Trophoblast cell (in vitro differentiated cells and primary cell): ENCODE measurements around the gene FBRSL1.

ENCODE experiments used
- DNase-seq, 2 donors: peaks; one replicate each; pipeline ENCODE4 v3.0.0-alpha.2; 2016
- H2AFZ ChIP-seq: 2 replicates; pipeline ENCODE4 v1.6.1; 2013; ENCODE audit warnings: low read length, moderate library complexity, mild to moderate bottlenecking; ENCODE audit not compliant: insufficient read depth, poor library complexity
- H2AK5ac ChIP-seq: 2 replicates; pipeline ENCODE4 v1.6.1; 2013; ENCODE audit warnings: mild to moderate bottlenecking, low read length
- H2BK120ac ChIP-seq: 2 replicates; pipeline ENCODE4 v1.6.1; 2013; ENCODE audit warnings: low read length, mild to moderate bottlenecking, moderate library complexity; ENCODE audit not compliant: insufficient read depth, poor library complexity
- H2BK12ac ChIP-seq: 2 replicates; pipeline ENCODE4 v1.6.1; 2013; ENCODE audit warnings: mild to moderate bottlenecking, low read length, moderate library complexity
- H2BK5ac ChIP-seq: 2 replicates; pipeline ENCODE4 v1.6.1; 2013; ENCODE audit warnings: low read length, low read depth, moderate library complexity, mild to moderate bottlenecking; ENCODE audit not compliant: poor library complexity
- H3K14ac ChIP-seq: 2 replicates; pipeline ENCODE4 v1.6.1; 2013; ENCODE audit warnings: mild to moderate bottlenecking, low read length
- H3K18ac ChIP-seq: 2 replicates; pipeline ENCODE4 v1.6.1; 2013; ENCODE audit warnings: mild to moderate bottlenecking, low read length
- H3K23ac ChIP-seq: 2 replicates; pipeline ENCODE4 v1.6.1; 2013; ENCODE audit warnings: low read length
- H3K27ac ChIP-seq: 2 replicates; pipeline ENCODE4 v1.5.1; 2013; ENCODE audit warnings: low read depth, mild to moderate bottlenecking, inconsistent platforms, low read length, moderate library complexity
- H3K27me3 ChIP-seq: 2 replicates; pipeline ENCODE4 v1.6.1; 2013; ENCODE audit warnings: inconsistent platforms, mild to moderate bottlenecking, low read length, moderate library complexity; ENCODE audit not compliant: insufficient read depth
- H3K36me3 ChIP-seq, 2 experiments: 1 replicate in 1 of 2; 2 replicates in 1 of 2; pipeline ENCODE4 v1.6.1; 2013; ENCODE audit warnings: low read length in 2 of 2, mild to moderate bottlenecking in 2 of 2, moderate library complexity in 1 of 2; ENCODE audit not compliant: insufficient read depth in 2 of 2, control insufficient read depth in 1 of 2
- H3K4ac ChIP-seq: 2 replicates; pipeline ENCODE4 v1.6.1; 2013; ENCODE audit warnings: low read depth, mild to moderate bottlenecking, low read length, moderate library complexity
- H3K4me1 ChIP-seq, 2 experiments: 1 replicate in 1 of 2; 2 replicates in 1 of 2; pipeline ENCODE4 v1.6.1; 2013; ENCODE audit warnings: low read length in 2 of 2, mild to moderate bottlenecking in 2 of 2, moderate library complexity in 1 of 2; ENCODE audit not compliant: insufficient read depth in 2 of 2, control insufficient read depth in 1 of 2
- H3K4me2 ChIP-seq: 2 replicates; pipeline ENCODE4 v1.6.1; 2013; ENCODE audit warnings: inconsistent platforms, mild to moderate bottlenecking, low read length, moderate library complexity
- H3K4me3 ChIP-seq: 2 replicates; pipeline ENCODE4 v1.5.1; 2013; ENCODE audit warnings: mild to moderate bottlenecking, low read depth, low read length, inconsistent platforms
- H3K79me1 ChIP-seq: one replicate; pipeline ENCODE4 v1.6.1; 2013; ENCODE audit warnings: low read length
- H3K79me2 ChIP-seq: 2 replicates; pipeline ENCODE4 v1.6.1; 2013; ENCODE audit warnings: low read length, mild to moderate bottlenecking; ENCODE audit not compliant: control insufficient read depth, insufficient read depth, poor library complexity
- H3K9ac ChIP-seq: 2 replicates; pipeline ENCODE4 v1.6.1; 2013; ENCODE audit warnings: mild to moderate bottlenecking, low read length
- H3K9me3 ChIP-seq: 2 replicates; pipeline ENCODE4 v1.6.1; 2013; ENCODE audit warnings: low read depth, mild to moderate bottlenecking, control low read depth, inconsistent platforms, low read length; ENCODE audit not compliant: insufficient read depth
- H4K12ac ChIP-seq: 2 replicates; pipeline ENCODE4 v1.6.1; 2013; ENCODE audit warnings: low read depth, mild to moderate bottlenecking, low read length, moderate library complexity
- H4K8ac ChIP-seq: 2 replicates; pipeline ENCODE4 v1.6.1; 2013; ENCODE audit warnings: low read depth, mild to moderate bottlenecking, low read length, moderate library complexity
- H4K91ac ChIP-seq: one replicate; pipeline ENCODE4 v1.6.1; 2013; ENCODE audit warnings: low read depth, mild to moderate bottlenecking, low read length, moderate library complexity
- WGBS: extraction: QIAGEN DNeasy Blood & Tissue Kit; methylation state at CpG from one replicate; pipeline ENCODE4 v1.1.7; 2013; ENCODE audit warnings: missing lambda C conversion rate; ENCODE audit not compliant: insufficient read length, insufficient coverage; ENCODE audit errors: extremely low coverage; 5-methylcytosine and 5-hydroxymethylcytosine counted together

Gene FBRSL1

DNA sequence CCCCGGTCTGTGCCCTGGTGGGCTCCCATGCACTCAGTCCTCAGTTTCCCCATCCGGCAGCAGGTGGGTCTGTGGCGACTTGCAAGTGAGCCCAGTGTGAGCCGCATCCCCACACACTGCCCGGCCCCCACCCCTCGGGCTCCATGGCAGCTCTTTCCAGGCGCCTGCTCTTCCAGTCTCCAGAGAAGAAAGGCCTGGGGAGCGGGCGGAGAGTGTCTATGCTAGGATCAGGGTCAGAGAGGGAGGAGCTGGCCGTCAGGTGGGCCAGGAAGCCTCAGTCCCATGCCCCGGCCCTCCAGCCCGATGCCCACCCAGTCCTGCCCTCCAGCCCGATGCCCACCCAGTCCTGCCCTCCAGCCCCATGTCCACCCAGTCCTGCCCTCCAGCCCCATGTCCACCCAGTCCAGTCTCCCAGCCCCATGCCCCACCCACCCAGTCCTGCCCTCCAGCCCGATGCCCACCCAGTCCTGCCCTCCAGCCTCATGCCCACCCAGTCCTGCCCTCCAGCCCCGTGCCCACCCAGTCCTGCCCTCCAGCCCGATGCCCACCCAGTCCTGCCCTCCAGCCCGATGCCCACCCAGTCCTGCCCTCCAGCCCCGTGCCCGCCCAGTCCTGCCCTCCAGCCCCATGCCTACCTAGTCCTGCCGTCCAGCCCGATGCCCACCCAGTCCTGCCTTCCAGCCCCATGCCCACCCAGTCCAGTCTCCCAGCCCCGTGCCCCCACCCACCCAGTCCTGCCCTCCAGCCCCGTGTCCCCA is 49.2 kb downstream of the FBRSL1 start:
- H2BK12ac ChIP-seq = no peak overlapping the region
- H4K91ac ChIP-seq = no peak overlapping the region
- H2AK5ac ChIP-seq = no peak overlapping the region
- no peak overlapping the region for H3K4me2 ChIP-seq
- H3K27ac ChIP-seq = no peak overlapping the region
- H4K8ac ChIP-seq = no peak overlapping the region
- H3K4me1 ChIP-seq = no peaks in the 10 kb centered on the region
- peaks cover 21% of the 10 kb centered on the region for H3K9me3 ChIP-seq
- no peaks in the 10 kb centered on the region for H3K79me2 ChIP-seq
- no peak overlapping the region for H3K18ac ChIP-seq
- no peak overlapping the region for H2AFZ ChIP-seq
- H3K4me3 ChIP-seq = no peak overlapping the region
- H3K27me3 ChIP-seq = no peaks in the 10 kb centered on the region
- no peak overlapping the region for H2BK5ac ChIP-seq
- H3K9ac ChIP-seq = no peak overlapping the region
- no peak overlapping the region for H3K4ac ChIP-seq
- H3K36me3 ChIP-seq = no peaks in the 10 kb centered on the region
- no CpG with 5 or more reads among the region's 23 CpGs for WGBS
- no peak for DNase-seq
- H4K12ac ChIP-seq = no peak overlapping the region
- no peaks in the 10 kb centered on the region for H3K79me1 ChIP-seq
- no peak overlapping the region for H3K14ac ChIP-seq
- H3K23ac ChIP-seq = no peak overlapping the region
- H2BK120ac ChIP-seq = no peak overlapping the region

DNA sequence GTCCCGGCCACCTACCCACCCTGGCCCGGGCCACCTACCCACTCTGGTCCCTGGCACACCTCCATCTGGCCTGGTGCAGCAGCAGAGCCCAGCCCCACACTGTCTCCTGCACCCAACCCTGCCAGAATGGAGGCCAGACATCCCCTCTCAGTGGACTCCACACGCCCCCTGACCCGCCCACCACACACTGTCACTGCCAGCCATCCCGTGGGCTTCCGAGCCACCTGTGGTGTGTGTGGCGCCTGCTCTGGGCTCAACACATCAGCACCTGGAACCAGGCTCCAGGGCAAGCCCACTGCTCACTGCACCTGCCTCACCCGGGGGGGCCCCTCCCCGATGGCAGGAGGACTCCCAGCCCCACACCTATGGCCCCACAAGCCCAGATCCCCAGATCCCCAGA is 50.5 kb downstream of the FBRSL1 start:
- Histone ChIP-seq H3K18ac (no peak overlapping the region), H3K4me3 (no peak overlapping the region), H3K4ac (no peak overlapping the region), H2AFZ (no peak overlapping the region), H3K9ac (no peak overlapping the region), H3K4me1 (no peaks in the 10 kb centered on the region), H3K9me3 (peaks cover 17% of the 10 kb centered on the region), H4K91ac (no peak overlapping the region), H2BK120ac (no peak overlapping the region), H3K4me2 (no peak overlapping the region), H4K12ac (no peak overlapping the region), H3K14ac (no peak overlapping the region), H3K27me3 (no peaks in the 10 kb centered on the region), H3K79me2 (no peaks in the 10 kb centered on the region), H3K79me1 (no peaks in the 10 kb centered on the region), H2BK12ac (no peak overlapping the region), H3K23ac (no peak overlapping the region), H3K36me3 (no peaks in the 10 kb centered on the region), H2AK5ac (no peak overlapping the region), H3K27ac (no peak overlapping the region), H2BK5ac (no peak overlapping the region), H4K8ac (no peak overlapping the region)
- no peak for DNase-seq
- WGBS = no CpG with 5 or more reads among the region's 9 CpGs

DNA sequence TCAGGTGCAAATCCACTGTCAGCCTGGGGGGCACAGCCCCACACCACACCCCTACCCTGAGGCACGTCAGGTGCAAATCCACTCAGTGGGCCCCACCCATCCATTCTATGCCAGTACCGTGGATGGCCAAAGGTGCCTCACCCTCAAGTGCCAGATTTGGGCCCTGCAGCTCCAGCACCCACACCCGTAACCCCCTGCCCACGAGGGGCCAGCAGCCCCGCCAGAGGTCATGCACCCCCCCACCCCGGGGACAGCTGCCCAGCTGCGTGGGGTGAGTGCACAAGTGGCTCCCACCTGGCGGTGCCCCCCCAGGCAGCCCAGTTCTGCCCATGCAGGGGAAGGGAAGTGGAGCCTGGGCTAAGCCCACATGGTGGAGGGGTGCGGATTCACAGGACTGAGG is 51.2 kb downstream of the FBRSL1 start:
- H3K27ac ChIP-seq = no peak overlapping the region
- no peaks in the 10 kb centered on the region for H3K79me1 ChIP-seq
- no peak for DNase-seq
- H3K36me3 ChIP-seq = no peaks in the 10 kb centered on the region
- H2AFZ ChIP-seq = no peak overlapping the region
- no peaks in the 10 kb centered on the region for H3K79me2 ChIP-seq
- no peak overlapping the region for H4K91ac ChIP-seq
- H3K4ac ChIP-seq = no peak overlapping the region
- no peak overlapping the region for H4K8ac ChIP-seq
- H3K4me1 ChIP-seq = no peaks in the 10 kb centered on the region
- no peak overlapping the region for H4K12ac ChIP-seq
- no peak overlapping the region for H3K4me3 ChIP-seq
- no peak overlapping the region for H3K18ac ChIP-seq
- no peak overlapping the region for H3K23ac ChIP-seq
- H3K9me3 ChIP-seq = peaks cover 9% of the 10 kb centered on the region
- WGBS = no CpG with 5 or more reads among the region's 9 CpGs
- H3K9ac ChIP-seq = no peak overlapping the region
- no peak overlapping the region for H2AK5ac ChIP-seq
- no peaks in the 10 kb centered on the region for H3K27me3 ChIP-seq
- H2BK12ac ChIP-seq = no peak overlapping the region
- H2BK5ac ChIP-seq = no peak overlapping the region
- H3K4me2 ChIP-seq = no peak overlapping the region
- no peak overlapping the region for H2BK120ac ChIP-seq
- H3K14ac ChIP-seq = no peak overlapping the region

DNA sequence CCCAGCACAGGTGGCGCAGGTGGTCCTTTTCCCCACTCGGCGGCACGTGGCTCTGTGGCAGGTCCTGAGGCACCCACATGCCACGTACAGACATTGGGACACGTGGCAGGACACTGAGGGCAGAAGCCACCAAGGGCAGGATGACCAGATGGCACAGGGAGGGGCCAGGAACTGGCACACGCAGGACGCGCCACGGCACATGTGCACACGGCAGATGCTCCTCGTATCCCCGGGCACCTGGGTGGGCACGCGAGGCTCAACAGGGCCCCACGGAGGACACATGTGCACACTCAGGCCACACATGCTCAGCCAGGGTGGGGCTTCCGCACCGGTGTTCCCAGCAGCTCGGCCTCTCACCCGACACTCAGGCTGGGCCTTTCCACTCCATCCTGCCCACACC is 52.0 kb downstream of the FBRSL1 start:
- Histone ChIP-seq H3K14ac (no peak overlapping the region), H2BK12ac (no peak overlapping the region), H4K8ac (no peak overlapping the region), H3K18ac (no peak overlapping the region), H4K91ac (no peak overlapping the region), H2AK5ac (no peak overlapping the region), H3K79me1 (no peaks in the 10 kb centered on the region), H3K23ac (no peak overlapping the region), H3K4me3 (no peak overlapping the region), H4K12ac (no peak overlapping the region), H3K4me2 (no peak overlapping the region), H3K79me2 (no peaks in the 10 kb centered on the region), H3K9me3 (peaks cover 5% of the 10 kb centered on the region), H3K36me3 (no peaks in the 10 kb centered on the region), H2AFZ (no peak overlapping the region), H3K4me1 (no peaks in the 10 kb centered on the region), H3K27me3 (no peaks in the 10 kb centered on the region), H3K9ac (no peak overlapping the region), H2BK5ac (no peak overlapping the region), H3K27ac (no peak overlapping the region), H3K4ac (no peak overlapping the region), H2BK120ac (no peak overlapping the region)
- no CpG with 5 or more reads among the region's 20 CpGs for WGBS
- no peak for DNase-seq
